GM23248 (cell line): ENCODE measurements around the gene UNC119B. TPM values are rescaled to one million over a fixed set of nuclear protein-coding genes. Genes with fewer than 3 reads are reported as not detected.
A peak's percentile ranks its signal among the peaks of the same experiment; 100 is the strongest.

ENCODE experiments used
- DNase-seq: peaks from one replicate; pipeline ENCODE4 v3.0.0-alpha.2; 2015
- H2AFZ ChIP-seq: fragments of 200-600 bp; sonication (generic); 2 replicates; pipeline ENCODE4 v1.6.1; 2016; ENCODE audit warnings: antibody characterized with exemption
- H3F3A ChIP-seq: fragments of 200-600 bp; sonication (generic); 2 replicates; pipeline ENCODE4 v1.6.1; 2016; ENCODE audit warnings: mild to moderate bottlenecking, antibody characterized with exemption, mixed run types; ENCODE audit not compliant: insufficient read depth
- H3K27ac ChIP-seq: fragments of 200-600 bp; sonication (generic); 2 replicates; pipeline ENCODE4 v1.5.1; 2016; ENCODE audit warnings: mild to moderate bottlenecking
- H3K27me3 ChIP-seq: fragments of 200-600 bp; sonication (generic); replicated peaks from 2 replicates; pipeline ENCODE4 v1.6.1; 2016; ENCODE audit warnings: mild to moderate bottlenecking; ENCODE audit not compliant: insufficient read depth
- H3K36me3 ChIP-seq: fragments of 200-600 bp; sonication (generic); 2 replicates; pipeline ENCODE4 v1.6.1; 2016; ENCODE audit warnings: low read depth, mild to moderate bottlenecking
- H3K4me1 ChIP-seq: fragments of 200-600 bp; sonication (generic); 2 replicates; pipeline ENCODE4 v1.6.1; 2016; ENCODE audit warnings: mild to moderate bottlenecking; ENCODE audit not compliant: insufficient read depth
- H3K4me2 ChIP-seq: fragments of 200-600 bp; sonication (generic); one replicate; pipeline ENCODE4 v1.6.1; 2016; ENCODE audit warnings: mild to moderate bottlenecking; ENCODE audit not compliant: unreplicated experiment
- H3K4me3 ChIP-seq: fragments of 200-600 bp; sonication (generic); 2 replicates; pipeline ENCODE4 v1.5.1; 2016; ENCODE audit warnings: mild to moderate bottlenecking
- H3K79me2 ChIP-seq: fragments of 200-600 bp; sonication (generic); 2 replicates; pipeline ENCODE4 v1.6.1; 2016; ENCODE audit warnings: mild to moderate bottlenecking; ENCODE audit not compliant: insufficient read depth
- H3K9ac ChIP-seq: fragments of 200-600 bp; sonication (generic); 2 replicates; pipeline ENCODE4 v1.6.1; 2016; ENCODE audit warnings: mild to moderate bottlenecking
- H3K9me2 ChIP-seq: fragments of 200-600 bp; sonication (generic); 2 replicates; pipeline ENCODE4 v1.6.1; 2016; ENCODE audit warnings: mixed run types, mild to moderate bottlenecking, moderate library complexity; ENCODE audit not compliant: insufficient read depth
- H3K9me3 ChIP-seq: fragments of 200-600 bp; sonication (generic); one replicate; pipeline ENCODE4 v1.6.1; 2017; ENCODE audit warnings: low read depth
- H4K20me1 ChIP-seq: fragments of 200-600 bp; sonication (generic); 2 replicates; pipeline ENCODE4 v1.6.0; 2016; ENCODE audit not compliant: insufficient read depth
- EZH2 ChIP-seq: fragments of 200-600 bp; sonication (generic); IDR thresholded peaks from 2 replicates; pipeline ENCODE4 v1.6.1; 2018; ENCODE audit warnings: antibody characterized with exemption, mild to moderate bottlenecking; ENCODE audit not compliant: insufficient read depth, poor library complexity, severe bottlenecking
- EZH2phosphoT487 ChIP-seq: fragments of 200-600 bp; sonication (generic); IDR thresholded peaks from 2 replicates; pipeline ENCODE4 v1.6.1; 2018; ENCODE audit warnings: antibody characterized with exemption, moderate library complexity, mild to moderate bottlenecking, low read depth; ENCODE audit not compliant: insufficient read depth
- WGBS, 2 experiments: methylation state at CpG; one replicate each; pipeline ENCODE4 v1.1.6; 2015 to 2017; ENCODE audit warnings: low lambda C conversion rate in 2 of 2, low coverage in 1 of 2; ENCODE audit errors: missing lambda C conversion rate in 2 of 2; 5-methylcytosine and 5-hydroxymethylcytosine counted together
- in situ Hi-C: fragments of 300-500 bp; cut with MboI; formaldehyde crosslinking; loops from 2 replicates; pipeline ENCODE4 v1.15.0; 2020
- polyA plus RNA-seq: library from polyadenylated mRNA; unstranded; fragments of >200 nt; fragmentation: Nextera tagmentation; extraction: Ambion mirVana; gene quantifications from 2 replicates; pipeline ENCODE4 v1.2.1, GENCODE V29; 2016
- total RNA-seq: library from RNA; depleted of rRNA; stranded (reverse); fragments of >200 nt; shearing (Covaris generic); gene quantifications from 2 replicates; pipeline ENCODE4 v1.2.3, GENCODE V29; 2014

UNC119B gene
- total and polyA plus RNA-seq, 2 experiments from 2014 or later: 7.6 to 22.4 TPM

DNA sequence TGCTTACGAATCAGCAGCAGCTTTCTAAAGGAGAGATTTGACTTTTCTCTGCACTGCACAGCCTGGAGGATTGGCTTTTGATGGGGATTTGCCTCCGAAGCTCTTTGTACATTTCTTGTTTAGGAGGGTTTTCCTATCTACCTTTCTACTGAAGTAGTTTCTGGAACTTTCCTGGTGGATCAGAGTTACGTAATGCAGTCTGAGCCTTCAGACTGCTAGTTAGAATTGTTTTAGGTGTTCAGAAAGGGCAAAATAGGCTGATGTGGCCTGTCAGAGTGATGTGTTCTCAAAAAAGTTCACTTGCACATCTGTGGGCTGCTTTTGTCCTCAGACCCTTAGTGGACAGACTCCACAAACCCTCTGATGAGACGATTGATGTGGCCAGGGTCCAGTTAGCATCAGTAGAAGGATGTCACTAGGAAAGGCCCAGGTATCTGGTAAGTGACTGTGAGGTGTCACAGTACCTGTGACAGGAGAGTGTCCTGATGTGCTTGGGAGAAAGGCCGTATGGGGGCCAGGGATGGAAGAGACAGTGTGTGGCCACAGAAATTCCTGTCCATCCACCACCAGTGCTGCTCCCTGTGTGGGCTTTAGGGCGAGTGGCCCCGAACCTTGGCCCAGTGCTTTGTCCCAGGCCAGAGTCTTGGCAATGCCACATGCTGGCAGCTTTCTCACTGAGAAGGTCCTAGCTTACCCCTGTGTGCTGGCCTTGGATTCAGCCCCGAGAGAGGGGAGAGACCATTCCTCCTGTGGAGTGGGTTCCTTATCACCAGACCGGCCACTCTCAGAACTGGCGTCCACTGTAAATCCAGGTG is 10.9 kb downstream of the UNC119B start:
- in situ Hi-C loops: no loop called here
- DNase-seq: no peak
- Histone ChIP-seq H3K36me3 (peaks cover 26% of the 10 kb centered on the region), H3F3A (peaks cover 8% of the 10 kb centered on the region), H3K9ac (0 out of 2 replicates have a peak overlapping the region, but pooled peaks have one; percentile 8), H3K9me3 (no peaks in the 10 kb centered on the region), H2AFZ (no peak overlapping the region), H3K9me2 (no peaks in the 10 kb centered on the region), H3K79me2 (0 out of 2 replicates have a peak, but pooled peaks cover 1% of the 10 kb centered on the region), H4K20me1 (no peaks in the 10 kb centered on the region), H3K27me3 (no peaks in the 10 kb centered on the region), H3K4me1 (peaks cover 4% of the 10 kb centered on the region; the same call in 1 of the 2 replicates), H3K4me3 (no peak overlapping the region), H3K4me2 (peak overlapping the region; percentile 14), H3K27ac (peak overlapping the region; percentile 26)
- 73 to 75% methylated on average over 10 of the region's 10 CpGs for WGBS, 2 experiments
- TF ChIP-seq EZH2 (no peak), EZH2phosphoT487 (no peak)

- Histone ChIP-seq H3K36me3 (peaks cover 26% of the 10 kb centered on the region), H2AFZ (no peak overlapping the region), H4K20me1 (no peaks in the 10 kb centered on the region), H3K27me3 (no peaks in the 10 kb centered on the region), H3F3A (peaks cover 8% of the 10 kb centered on the region), H3K9ac (no peak overlapping the region), H3K4me2 (no peak overlapping the region), H3K9me2 (no peaks in the 10 kb centered on the region), H3K79me2 (no peaks in the 10 kb centered on the region), H3K4me3 (no peak overlapping the region), H3K27ac (no peak overlapping the region), H3K4me1 (peaks cover 4% of the 10 kb centered on the region; the same call in 1 of the 2 replicates), H3K9me3 (no peaks in the 10 kb centered on the region)
- DNase-seq: no peak
- in situ Hi-C loops: no loop called here
- TF ChIP-seq EZH2phosphoT487 (no peak), EZH2 (no peak)
- 100% methylated on average over 3 of the region's 3 CpGs for WGBS, 2 experiments
These were observed 11.6 kb downstream of the UNC119B start for GRCh38 chr12:120721866-120722265.

DNA sequence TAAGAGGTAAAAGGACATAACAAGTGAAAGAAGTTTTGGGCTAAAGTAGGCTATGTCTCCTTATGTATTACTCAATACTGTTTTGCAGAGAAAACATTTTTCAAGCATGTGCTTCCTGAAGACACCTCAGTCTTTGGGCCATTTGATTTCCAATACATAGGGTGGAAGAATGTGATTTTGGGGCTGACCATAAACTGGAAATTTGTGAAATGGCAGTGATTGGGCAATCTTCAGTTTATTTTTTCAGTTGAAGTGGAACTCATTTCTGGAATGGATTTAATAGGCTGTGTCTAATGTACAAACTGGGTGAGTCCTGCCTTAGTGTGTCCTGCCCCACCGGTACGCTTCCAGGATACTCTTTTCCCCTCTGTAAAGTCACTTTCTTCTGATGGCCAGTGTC is 12.5 kb downstream of the UNC119B start:
- Histone ChIP-seq H3K4me2 (no peak overlapping the region), H3K9me3 (no peaks in the 10 kb centered on the region), H3K9me2 (no peaks in the 10 kb centered on the region), H3K27me3 (no peaks in the 10 kb centered on the region), H3K4me3 (no peak overlapping the region), H3K36me3 (peaks cover 25% of the 10 kb centered on the region), H3K4me1 (peaks cover 4% of the 10 kb centered on the region; the same call in 1 of the 2 replicates), H3K27ac (no peak overlapping the region), H4K20me1 (no peaks in the 10 kb centered on the region), H2AFZ (no peak overlapping the region), H3K9ac (no peak overlapping the region), H3F3A (peaks cover 8% of the 10 kb centered on the region), H3K79me2 (no peaks in the 10 kb centered on the region)
- DNase-seq: no peak
- TF ChIP-seq EZH2 (no peak), EZH2phosphoT487 (no peak)
- in situ Hi-C loops: no loop called here
- 94 to 97% methylated on average over 2 of the region's 2 CpGs for WGBS, 2 experiments

- no peaks in the 10 kb centered on the region; the same call in 1 of the 2 replicates for H3F3A ChIP-seq
- in situ Hi-C loops: no loop called here
- no peaks in the 10 kb centered on the region for H3K27me3 ChIP-seq
- no peak overlapping the region for H3K4me2 ChIP-seq
- H3K27ac ChIP-seq: no peak overlapping the region
- TF ChIP-seq EZH2: no peak
- no peak for TF ChIP-seq EZH2phosphoT487
- no peak overlapping the region for H3K4me3 ChIP-seq
- WGBS, 2 experiments: 54% methylated on average over 5 of the region's 5 CpGs
- no peaks in the 10 kb centered on the region for H3K9me2 ChIP-seq
- DNase-seq: no peak
- peaks cover 4% of the 10 kb centered on the region; the same call in 1 of the 2 replicates for H3K4me1 ChIP-seq
- peak overlapping the region; percentile 86; the same call in 1 of the 2 replicates for H2AFZ ChIP-seq
- no peaks in the 10 kb centered on the region for H3K9me3 ChIP-seq
- H3K36me3 ChIP-seq: peaks cover 10% of the 10 kb centered on the region; the same call in 1 of the 2 replicates
- no peaks in the 10 kb centered on the region for H4K20me1 ChIP-seq
- 0 out of 2 replicates have a peak overlapping the region, but pooled peaks have one; percentile 77 for H3K9ac ChIP-seq
- H3K79me2 ChIP-seq: no peaks in the 10 kb centered on the region
These were observed 14.5 kb downstream of the UNC119B start for GRCh38 chr12:120724720-120725119.
